HG02678 (cell line): ENCODE data around the gene HELQ.

Experiments used
- ATAC-seq: cut with Tn5 transposase; IDR thresholded peaks from one replicate; pipeline ENCODE4 v1.9.1; 2021; ENCODE audit warnings: mild to moderate bottlenecking, moderate library complexity; ENCODE audit not compliant: unreplicated experiment

Gene HELQ

GRCh38 chr4:83371235-83371634 lies 84.4 kb downstream of the HELQ start:
- ATAC-seq: no peak

GRCh38 chr4:83370640-83370906 lies 85.0 kb downstream of the HELQ start:
- ATAC-seq: no peak

- ATAC-seq: no peak
Measured at GRCh38 chr4:83369831-83370639, 85.6 kb downstream of the HELQ start.

GRCh38 chr4:83364312-83364711 lies 91.3 kb downstream of the HELQ start:
- no peak for ATAC-seq

- ATAC-seq: peak; percentile 55
Measured at GRCh38 chr4:83362492-83363329, 92.9 kb downstream of the HELQ start.

- no peak for ATAC-seq
Measured at GRCh38 chr4:83361416-83362103, 94.1 kb downstream of the HELQ start.

- ATAC-seq: no peak
Measured at GRCh38 chr4:83360018-83360417, 95.6 kb downstream of the HELQ start.

GRCh38 chr4:83358410-83358809 lies 97.2 kb downstream of the HELQ start:
- no peak for ATAC-seq
